Suppressor macrophage treated with lipopolysaccharide for 4 hours (primary cell): Measurements from ENCODE around the gene MLC1.

Source experiments
- DNase-seq: peaks from one replicate; pipeline ENCODE4 v3.0.0-alpha.2; 2020

The MLC1 gene

GRCh38 chr22:50034126-50035081, 50.8 kb downstream of the MLC1 start:
- no peak for DNase-seq

DNA sequence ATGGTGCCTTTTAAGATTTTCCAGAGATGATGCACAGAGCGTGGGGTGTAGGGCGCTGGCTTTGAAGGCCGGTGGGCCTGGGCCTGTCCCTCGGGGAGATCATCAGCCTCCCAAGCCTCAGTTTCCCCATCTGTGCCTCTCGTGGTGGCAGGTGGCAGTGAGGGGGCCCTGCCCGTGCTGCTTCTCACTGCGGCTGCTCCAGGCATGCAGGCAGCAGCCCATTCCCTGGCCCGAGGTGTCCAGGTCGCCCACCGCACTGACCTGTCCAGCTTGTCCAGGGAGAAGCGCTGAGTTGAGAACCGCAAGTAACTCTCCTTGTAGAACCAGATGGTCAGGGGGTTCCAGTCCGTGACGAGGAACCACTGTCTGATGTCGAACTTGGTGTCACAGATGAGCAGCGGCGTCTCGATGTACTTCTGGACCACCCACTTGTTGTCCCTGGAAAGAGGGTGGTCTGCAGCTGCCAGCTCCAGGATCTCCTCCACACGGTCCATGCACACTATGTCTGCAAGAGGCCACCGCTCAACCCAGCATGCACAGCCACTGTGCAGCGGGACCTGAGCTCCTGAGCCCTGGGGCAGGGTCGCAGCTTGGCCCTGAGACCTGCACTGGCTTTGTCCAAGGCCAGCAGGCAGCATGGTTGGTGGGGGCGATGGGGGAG, 52.2 kb downstream of the MLC1 start:
- DNase-seq = no peak

DNA sequence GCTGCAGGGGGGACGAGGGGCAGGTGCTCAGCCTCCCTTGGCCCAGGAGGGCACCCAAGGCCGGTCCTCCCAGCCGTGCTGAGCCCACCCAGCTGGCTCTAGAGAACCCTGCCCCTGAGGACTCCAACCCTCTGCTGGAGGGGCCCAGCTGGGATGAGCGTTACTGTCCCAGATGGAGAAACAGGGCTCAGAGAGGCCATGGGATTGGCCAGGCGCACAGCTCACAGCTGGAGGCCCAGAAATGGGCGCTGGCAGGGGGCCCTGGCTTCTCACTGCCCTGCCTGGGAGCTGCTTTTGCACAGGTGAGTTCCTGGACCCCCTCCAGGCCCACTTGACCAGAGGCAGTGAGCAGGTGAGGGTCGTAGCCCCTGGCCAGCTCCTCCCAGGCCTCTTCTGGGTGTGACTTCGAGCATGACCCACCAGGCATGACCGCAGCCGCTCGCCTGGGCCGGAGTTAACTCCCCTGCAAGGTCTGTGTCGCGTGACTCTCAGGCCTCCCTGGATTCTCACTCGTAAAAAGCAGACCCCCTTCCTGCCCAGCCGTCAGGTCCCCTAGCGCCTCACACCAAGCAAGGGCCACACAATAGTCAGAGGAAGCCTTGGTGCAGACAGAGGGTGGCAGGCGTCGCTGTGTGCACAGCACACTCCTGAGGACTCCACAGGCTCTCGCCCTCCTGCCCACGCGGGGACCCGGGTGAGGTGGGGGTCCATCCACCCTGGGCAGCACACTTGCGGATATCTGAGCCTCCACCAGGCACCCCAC, 52.9 kb downstream of the MLC1 start:
- no peak for DNase-seq

- no peak for DNase-seq
These were observed 53.8 kb downstream of the MLC1 start for GRCh38 chr22:50031189-50032091.

DNA sequence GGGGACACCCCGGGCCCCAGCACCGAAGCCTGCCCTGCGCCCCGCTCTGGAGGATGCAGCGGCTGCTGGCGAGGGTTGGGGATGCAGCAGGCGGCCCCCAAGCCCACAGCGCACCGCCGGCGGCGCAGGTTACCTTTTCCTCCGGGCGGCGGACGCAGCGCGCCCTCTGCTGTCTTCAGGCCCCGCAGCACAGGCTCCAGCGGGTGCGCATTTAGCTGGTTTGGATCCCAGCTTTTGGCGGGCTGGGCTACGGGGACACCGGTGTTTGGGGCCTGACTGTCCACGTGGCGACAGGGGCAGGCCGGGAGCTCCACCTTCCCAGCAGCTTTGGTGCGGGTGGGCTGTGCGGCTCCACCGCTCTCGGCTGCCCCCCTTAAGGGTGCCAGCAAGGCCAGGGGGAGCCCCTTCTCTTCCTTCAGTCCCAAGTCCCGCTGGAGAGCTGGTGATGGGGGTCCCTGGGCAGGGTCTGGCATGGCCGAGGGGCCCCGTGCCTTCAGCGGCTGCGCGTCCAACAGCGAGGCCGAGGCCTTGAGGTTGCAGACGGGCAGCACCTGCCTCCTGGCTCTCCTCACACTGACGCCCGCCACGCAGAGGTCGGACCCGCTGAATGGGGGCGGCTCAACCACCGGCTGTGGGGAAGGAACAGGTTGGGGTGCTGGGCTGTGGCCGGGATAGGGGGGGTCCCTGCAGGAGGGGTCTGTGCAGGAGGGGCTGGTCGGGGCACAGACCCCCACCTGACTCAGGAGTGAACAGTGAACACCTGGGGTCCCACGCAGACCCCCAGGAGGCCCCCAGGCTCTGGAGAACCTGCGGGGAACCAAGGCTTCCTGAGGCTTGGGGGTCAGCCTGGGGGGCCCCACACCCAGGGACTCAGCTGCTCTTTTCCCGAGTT, 54.7 kb downstream of the MLC1 start:
- DNase-seq = peak; percentile 86

DNA sequence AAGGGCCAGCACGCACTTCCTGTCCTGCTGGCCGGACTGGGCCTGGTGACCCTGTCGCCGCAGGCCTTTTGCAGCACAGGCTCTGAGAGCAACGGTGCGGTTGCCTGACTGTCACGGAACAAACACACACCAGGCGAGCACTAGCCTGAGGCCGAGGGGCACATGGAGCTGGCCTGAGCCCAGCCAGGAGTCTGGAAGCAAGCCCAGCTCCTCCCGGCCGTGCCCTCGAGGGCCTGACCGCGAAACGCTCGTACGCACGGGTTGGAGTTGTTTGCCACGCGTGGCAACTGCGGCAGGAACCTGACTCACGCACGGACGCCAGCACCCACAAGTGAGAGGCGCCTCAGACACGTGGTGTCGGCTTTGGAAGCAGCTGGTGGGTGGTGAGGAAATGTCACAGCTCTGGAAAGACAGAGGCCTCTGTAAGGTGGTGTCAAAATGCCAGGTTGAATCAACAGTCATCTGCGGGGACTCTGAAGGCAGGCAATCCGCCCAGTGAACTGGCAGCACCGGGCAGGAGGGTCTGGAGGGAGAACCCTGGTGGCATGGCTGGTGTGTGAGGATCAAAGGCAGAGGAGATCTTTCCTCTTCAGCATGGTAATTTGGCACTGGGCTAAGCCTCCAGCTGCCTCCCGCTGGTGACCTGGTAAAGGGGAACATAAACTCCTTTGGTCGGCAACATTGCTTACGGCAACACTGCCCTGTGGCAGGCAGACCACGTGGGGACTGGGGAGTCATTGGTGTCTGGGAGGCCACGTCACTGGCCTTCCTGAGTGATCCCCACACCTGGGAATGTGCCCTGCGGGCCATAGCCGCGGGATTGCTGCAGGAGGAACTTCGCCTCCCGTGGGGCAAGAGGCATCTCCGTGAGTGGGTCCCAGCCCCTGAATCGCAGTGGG, 57.3 kb downstream of the MLC1 start:
- DNase-seq = peak; percentile 29

DNA sequence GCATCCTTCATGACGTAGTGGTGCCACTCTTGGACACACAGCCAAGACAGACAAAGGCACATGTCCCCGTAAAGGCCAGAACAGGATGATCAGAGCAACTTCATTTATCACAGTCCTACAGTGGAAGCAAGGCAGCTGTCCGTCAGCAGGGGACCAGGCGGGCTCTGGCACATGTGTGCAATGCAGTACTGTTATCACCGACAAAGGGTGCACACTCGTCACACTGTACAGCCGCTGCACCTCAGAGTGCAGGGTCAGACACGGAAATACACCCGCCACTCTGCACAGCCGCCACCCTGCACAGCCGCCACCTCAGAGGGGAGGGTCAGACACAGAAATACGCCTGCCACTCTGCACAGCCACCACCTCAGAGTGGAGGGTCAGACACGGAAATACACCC, 59.2 kb downstream of the MLC1 start:
- DNase-seq = no peak

GRCh38 chr22:50022171-50022819, 62.9 kb downstream of the MLC1 start:
- no peak for DNase-seq

GRCh38 chr22:50020606-50021005, 64.6 kb downstream of the MLC1 start:
- DNase-seq = no peak

GRCh38 chr22:50019316-50019715, 65.9 kb downstream of the MLC1 start:
- DNase-seq = no peak

DNA sequence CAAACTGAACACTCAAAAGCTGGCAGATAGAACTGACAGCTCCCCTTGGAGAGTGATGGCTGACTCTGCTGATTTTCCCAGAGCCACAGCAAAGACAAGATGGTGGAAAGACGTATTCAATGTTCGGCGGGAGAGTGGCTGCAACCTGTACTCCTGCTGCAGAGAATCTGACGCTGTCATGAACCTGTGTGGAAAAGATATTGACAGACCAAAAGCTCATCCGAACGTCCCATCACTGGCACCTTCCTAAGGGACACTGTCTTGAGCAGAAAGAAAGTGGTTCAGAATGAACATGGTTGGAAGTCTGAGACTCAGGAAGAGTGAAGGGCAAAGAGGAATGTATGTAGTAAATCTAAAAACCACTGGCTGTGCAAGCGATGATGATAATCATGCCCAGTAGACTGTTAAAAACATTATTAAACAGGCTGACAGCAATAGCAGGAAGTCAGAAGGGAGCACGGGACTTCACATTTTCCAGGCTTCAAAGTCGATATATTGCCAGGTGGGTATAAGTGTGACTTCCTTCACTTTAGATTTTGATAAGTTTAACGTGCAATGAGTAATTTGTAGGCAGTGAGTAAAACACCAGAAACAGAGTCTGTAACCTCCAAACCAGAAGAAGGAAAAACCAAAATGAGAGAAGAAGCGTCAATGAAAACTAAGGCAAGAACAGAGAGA, 66.5 kb downstream of the MLC1 start:
- no peak for DNase-seq

- DNase-seq = no peak
These were observed 67.5 kb downstream of the MLC1 start for GRCh38 chr22:50017701-50018224.

DNA sequence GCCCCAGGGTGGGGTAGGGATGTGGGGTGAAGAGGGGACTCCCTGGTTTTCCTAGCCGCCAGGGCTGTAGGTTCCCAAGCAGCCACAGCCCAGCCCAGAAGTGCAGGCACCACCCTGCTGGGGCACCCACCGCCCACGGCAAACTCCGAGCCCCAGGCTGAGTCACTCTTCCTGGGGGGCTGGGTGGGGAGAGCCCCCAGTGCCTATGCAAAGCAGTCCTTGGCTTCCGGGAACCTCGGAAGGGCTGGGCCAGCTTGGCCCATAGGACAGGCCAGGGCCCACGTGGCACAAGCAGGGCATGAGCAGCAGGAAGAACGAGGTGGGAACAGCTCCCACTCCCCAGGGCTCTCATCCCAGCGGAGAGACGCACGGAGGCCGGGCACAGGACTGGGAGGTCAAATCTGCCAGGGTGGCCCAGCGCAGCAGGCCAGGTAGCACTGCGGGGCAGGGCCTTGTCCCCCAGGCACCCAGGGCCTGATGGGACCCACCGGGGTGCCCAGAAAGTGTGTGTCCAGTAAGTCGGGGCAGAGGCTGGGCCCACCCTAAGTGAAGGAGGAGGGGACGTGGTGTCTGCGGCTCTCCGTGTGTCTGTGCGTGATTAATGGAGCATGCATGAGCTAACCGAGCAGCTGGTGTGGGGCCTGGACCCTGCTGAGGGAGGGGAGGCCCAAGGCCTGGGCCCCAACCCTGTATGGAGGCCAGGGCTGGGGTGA, 68.1 kb downstream of the MLC1 start:
- DNase-seq = peak; percentile 81

DNA sequence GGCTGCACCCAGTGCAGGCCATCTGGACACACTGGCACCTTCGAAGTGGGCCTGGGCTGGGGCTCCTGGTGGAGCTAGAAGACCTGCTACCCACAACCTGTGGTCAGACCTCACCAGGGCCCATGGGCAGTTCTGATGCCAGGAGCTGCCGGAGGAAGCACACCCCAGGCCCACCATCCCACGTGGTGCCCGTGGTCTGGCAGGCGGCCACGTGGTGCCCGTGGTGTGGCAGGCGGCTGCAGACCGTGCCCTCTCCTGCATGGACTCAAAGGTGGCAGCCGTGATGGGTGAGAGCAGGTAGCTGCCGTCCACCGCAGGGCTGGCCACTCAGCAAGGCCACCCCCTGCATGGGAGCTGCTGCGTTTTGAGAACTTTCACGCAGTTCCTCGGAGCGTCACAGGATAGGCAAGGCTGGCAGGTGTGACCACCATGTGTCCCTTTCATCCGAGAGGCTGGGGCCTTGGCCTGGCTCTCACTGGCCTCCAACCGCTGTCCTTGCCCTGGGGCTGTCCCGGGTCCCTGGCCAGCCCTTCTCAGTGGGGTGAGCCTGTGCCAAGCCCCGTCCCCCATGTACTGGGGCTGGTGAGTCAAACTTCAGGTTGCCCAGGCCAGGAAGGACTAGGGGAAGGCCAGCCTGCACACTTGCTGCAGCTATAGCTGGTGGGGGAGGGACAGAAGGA, 68.8 kb downstream of the MLC1 start:
- DNase-seq = no peak

GRCh38 chr22:50015451-50016307, 69.5 kb downstream of the MLC1 start:
- no peak for DNase-seq

- DNase-seq = no peak
These were observed 70.4 kb downstream of the MLC1 start for GRCh38 chr22:50014655-50015401.
